A172 (cell line): ENCODE measurements around the gene ARL6IP1. TPM values are rescaled to one million over a fixed set of nuclear protein-coding genes. Genes with fewer than 3 reads are reported as not detected.
A peak's percentile ranks its signal among the peaks of the same experiment; 100 is the strongest.

ENCODE experiments used
- DNase-seq: peaks from one replicate; pipeline ENCODE4 v3.0.0-alpha.2; 2015; ENCODE audit warnings: low spot score
- total RNA-seq: library from RNA; depleted of rRNA; stranded (reverse); fragments of >200 nt; shearing (Covaris generic); gene quantifications from 2 replicates; pipeline ENCODE4 v1.2.3, GENCODE V29; 2014; rRNA removed

Gene ARL6IP1
- 576 and 687 TPM in 2 replicates for total RNA-seq

DNA sequence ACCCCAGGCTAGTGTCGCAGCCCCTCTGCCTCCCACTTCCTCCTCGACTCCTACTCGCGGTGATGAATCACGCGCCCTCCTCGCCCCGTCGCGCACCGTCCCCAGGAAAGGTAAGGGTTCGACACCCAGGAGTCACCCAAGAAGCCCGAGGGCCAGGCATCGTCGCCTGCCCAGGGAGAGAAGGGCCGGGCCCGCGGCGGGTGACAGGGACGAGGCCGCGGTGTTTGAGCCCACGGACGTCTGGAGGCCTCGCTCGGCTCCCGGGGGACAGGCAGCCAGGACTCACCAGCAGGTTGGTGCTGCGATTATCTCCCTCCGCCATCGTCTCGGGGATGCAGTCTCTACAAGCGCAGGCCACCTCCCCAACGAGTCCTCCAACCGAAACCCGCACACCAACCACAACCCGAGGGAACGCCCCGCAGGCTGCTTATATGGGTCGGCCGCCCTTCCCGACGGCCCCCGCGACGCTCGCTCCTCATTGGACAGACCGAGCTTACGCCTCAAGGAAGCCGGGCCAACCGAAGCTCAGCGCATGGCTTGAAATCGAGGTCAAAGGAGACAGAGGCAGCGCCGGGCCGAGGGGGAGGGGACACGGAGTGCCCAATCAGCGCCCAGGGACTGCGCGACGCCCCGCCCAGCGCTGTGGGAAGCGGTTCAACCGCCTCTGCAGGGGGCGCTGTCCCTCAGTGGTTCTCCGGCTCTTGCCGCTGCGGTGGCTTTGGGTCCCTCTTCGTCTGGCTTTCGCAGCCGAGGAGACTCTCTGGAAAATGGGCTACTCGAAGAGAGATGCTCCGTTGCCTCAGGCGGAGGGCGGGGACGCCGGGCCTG, at the start of gene ARL6IP1:
TSS of gene ARL6IP1 (minus strand) at position 405 of the 828 bp plus-strand sequence. CDS start at position 322, 83 bp downstream.
- DNase-seq: peak; percentile 99

DNA sequence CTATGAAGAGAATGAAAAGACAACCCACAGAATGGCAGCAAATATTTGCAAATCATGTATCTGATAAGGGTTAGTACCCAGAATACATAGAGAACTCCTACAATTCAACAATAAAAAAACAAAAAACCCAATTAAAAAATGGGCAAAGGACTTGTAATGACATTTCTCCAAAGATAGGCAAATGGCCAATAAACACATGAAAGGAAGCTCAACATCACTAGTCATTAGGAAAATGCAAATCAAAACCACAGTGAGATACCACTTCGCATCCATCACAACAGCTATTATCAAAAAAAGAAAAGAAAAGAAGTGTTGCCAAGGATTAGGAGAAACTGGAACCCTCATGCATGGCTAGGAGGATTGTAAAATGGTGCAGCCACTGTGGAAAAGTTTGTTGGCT, 45.1 kb upstream of the ARL6IP1 start:
- no peak for DNase-seq

DNA sequence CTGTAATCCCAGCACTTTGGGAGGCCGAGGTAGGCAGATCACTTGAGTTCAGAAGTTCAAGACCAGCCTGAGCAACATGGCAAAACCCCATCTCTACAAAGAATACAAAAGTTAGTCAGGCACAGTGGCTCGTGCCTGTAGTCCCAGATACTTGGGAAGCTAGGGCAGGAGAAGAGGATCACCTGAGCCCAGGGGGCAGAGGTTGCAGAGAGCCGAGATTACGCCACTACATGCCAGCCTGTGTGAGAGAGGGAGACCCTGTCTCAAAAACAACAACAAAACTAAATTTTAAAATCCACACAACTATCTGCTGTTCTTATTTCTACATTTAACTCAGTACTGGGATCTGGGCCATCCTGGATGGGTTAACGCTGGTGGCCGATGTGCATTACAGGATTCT, 41.2 kb upstream of the ARL6IP1 start:
- DNase-seq: no peak

DNA sequence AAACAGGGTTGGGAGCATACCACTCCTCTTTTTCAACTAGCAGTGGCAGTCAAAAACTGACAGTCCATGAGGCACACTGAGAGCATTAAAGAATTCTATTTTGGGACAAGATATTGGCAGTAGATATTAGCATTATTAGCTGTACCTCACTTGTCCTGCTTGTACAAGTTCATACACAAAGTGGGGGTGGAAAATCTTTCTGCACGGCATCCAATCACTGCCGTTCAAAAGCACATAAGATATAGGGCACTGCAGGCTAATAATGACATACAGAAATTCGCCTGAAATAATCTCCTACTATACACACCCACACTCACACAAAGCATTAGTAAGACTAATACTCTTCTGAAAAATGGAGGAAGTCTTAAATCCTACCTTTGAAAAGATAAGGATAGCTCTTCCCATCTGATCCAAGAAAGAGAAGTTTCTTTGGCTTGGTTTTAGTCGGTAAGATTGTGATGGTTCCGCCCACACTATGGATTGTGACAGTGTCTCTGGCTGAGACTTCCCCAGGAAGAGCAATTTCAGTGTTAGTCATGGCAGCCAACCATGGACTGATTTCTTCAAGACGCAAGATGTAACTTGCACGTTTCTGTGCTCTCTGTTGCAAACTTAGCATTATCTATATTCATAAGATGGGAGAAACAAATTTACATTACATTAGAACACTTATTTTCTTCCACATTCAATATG, 40.6 kb upstream of the ARL6IP1 start:
- DNase-seq: no peak

DNA sequence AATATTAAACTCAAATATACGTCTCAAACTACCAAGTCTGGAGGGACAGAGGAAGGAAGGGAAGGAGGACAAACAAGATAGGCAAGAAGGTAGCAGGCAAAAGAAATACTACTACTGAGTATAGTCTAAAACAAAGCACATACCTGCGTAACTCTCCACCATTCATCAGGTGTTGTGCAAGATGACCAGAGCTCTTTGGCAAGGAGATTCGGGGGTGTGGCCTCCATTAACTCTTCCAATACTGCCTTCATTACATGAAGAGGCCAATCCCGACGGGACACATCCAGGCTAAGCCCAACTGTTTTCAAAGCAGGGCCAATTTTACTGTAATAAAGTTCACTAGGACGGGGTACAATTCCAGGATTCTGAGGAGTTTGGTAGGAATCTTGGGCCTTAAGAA, 38.2 kb upstream of the ARL6IP1 start:
- no peak for DNase-seq

DNA sequence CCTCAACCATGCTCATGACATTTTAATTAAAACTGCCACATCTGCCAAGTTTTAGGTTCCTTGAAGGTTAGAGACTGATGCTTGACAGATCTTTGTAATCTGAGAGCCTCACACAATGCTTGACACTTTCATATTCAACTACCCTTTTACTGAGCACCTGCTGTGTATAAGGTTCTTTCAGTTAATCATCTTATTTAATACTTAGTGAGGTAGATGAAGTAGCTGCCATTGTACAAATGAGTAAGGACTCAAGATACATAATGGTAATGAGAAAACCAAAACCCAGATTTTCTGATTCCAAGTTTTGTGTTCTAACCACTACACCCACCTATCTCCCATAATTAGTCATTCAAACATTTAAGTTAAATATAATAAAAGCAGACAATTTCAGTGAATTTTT, 35.4 kb upstream of the ARL6IP1 start:
- DNase-seq: no peak

DNA sequence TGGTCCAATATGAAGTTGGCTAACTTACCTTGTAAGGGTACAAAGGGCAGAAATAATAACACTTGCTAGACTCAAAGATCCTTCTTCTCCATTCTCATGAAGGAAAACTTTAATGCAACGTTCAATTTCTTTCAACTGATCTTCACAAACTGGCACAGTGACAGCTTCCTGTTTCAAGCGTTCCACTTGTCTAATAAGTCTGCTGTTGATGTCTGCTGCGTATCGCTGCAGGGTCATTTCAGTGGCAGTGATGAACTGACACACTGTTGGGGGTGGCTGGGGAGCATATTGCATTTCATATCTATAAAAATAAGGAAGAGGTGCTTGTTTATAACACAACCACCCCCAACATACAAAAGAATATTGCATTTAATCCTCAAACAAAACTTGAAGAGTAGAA, 33.5 kb upstream of the ARL6IP1 start:
- DNase-seq: no peak

DNA sequence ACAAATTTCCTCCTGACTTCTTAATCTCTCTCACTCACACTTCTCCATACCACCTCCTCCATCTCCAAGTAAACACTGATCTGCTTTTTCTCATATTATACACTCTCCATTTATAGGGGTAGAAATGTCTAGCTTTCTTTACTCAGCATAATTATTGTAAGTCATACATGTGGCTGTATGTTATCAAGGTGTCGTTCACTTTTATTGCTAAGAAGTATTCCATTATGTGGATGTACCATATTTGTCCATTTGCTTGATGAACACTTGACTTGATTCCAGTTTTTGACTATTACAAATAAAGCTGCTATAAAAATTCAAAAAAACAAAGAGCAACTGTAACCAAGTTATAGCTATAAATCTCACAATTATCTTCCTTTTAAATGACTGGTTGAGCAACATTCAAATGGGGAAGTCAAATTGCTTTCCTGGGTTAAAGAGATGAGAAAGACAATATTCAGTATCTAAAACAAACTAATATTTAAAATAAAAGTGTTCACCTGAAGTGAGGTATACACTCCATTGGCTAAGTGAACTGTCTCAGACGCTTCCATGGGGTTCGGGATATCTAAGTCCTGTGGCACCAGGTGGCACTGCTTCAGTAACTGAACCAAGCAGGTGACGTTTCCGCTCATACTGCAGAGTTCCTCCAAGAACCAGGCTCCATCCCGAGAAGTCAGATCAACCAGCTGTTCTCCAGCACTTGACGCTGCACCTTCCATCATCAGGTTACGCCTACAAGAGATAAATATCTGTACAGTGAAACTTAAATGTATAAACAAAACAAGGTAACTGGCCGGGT, 32.6 kb upstream of the ARL6IP1 start:
- no peak for DNase-seq

DNA sequence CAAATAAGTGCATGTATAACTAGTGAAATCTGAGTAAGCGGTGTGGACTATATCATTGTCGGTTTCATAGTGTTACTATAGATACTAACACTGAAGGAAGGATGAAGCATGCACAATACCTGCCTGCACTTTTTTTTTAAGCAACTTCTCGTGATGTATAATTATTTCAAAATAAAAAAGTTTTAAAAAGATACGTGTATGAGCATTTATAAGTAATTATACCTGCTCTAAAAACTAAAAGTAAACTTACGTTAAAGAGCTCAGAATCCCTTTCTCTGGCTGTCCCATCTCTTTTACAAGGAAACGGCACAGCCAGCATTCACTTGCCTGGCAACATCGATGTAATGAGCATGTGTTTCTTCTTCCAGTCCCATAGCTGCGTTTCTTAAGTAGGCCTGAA, 31.3 kb upstream of the ARL6IP1 start:
- DNase-seq: no peak

DNA sequence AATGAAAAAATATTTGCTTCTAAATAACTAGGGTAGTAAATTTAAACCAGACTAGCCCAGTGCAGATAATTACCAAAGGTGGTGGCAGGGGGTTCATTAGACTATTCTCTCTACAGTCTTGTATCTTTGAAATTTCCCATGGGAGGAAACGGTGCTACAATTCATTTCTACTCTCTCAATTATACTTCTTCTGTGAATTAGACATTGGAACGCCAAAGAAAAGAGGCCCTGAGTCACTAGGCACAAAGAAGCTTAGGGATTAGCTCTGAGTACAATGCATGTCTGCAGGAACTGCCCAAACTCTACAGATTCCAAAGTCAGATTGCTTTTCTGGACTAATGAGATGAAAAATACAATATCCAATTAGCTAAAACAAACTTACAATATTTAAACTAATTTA, 30.7 kb upstream of the ARL6IP1 start:
- DNase-seq: no peak

DNA sequence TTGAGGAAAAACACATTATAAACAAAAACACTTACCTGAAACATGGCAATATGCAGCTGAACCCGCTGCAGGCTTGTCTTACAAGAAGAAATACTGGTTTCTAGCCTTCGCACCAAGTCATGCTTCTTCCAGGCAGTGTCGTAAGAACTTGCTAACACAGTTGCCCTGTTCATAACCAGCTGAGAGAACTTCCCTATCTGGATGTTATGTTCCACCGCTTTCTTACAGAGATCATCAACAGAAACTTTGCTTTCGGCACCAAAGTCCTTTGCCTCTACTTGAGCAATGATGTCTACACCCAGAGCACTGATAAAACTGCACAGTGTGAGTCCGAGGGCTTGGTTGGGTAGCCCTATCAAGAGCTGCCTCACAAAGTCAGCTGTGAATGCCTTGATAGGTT, 27.9 kb upstream of the ARL6IP1 start:
- no peak for DNase-seq

DNA sequence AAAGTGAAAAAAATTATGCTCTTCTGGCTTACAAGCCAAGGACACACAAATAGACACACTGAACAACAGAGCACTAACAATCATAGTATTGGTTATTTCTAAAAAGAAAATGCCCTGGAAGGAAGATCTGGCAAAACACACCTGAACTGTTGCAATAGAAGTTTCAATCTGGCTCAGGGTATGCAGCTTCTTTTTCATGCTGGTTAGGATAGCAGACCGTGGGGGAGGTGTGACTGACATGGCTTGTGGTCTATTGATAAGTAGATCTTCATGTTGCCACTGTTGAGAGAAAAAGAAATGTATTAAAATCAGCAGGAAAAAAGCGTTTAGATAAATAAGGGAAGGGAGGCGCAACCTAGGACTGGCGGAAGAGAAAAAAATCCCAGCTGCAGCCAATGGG, 26.5 kb upstream of the ARL6IP1 start:
- DNase-seq: no peak

DNA sequence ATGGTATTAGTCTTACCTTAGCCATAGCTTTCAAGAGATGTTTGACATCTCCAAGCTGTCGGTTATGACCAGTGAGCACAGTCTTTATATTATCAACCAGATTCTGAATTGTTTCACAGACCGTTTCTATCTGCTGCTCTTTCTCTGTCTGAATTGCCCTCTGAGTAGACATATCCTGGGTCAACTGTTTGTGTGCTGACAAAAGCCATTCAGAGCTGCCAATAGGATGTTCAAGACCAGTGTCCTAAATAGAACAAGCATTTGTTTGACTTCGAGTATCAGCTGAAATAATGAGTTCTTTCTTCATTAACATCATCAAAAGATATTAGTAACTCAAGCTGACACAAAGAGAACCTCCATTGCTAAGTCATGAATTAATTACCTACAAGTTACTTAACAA, 14.9 kb upstream of the ARL6IP1 start:
- no peak for DNase-seq

DNA sequence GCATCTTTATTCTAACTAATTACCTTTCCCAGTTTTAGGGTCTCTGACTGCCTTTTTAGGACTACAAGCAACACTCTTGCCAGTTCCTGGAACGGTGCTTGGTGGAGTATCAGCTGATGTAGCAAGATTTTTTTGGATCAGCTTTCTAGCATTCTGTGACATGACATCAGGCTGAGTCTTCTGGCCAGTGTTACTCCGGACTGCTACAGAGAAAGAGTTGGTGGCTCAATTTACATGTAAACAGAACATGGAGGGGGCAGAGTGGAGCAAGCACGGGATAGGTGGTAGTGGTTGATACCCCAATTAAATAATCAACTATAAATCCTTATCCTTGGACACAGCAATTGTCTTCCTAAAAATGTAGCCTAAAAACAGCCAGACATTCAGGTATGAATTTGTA, 10.6 kb upstream of the ARL6IP1 start:
- DNase-seq: no peak

DNA sequence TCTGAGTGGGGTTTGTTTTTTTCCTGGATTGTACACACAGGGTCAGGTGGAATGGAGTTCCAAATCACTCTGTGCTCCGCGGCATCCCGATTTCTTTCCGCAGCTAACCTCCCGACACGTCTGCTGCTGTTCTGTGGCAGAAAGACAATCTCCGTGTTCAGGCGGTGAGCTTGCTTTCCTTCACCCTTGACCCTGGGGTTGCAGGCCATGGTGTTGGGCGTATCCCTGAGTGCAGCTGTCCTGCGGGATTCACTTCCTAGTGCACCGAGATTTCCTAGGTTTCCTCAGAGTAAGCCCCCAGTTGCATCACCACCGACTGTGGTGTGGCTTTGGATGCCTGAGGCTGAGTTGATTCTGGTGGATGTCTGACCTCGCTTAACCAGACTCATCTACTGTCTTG, 7.8 kb upstream of the ARL6IP1 start:
- DNase-seq: no peak

DNA sequence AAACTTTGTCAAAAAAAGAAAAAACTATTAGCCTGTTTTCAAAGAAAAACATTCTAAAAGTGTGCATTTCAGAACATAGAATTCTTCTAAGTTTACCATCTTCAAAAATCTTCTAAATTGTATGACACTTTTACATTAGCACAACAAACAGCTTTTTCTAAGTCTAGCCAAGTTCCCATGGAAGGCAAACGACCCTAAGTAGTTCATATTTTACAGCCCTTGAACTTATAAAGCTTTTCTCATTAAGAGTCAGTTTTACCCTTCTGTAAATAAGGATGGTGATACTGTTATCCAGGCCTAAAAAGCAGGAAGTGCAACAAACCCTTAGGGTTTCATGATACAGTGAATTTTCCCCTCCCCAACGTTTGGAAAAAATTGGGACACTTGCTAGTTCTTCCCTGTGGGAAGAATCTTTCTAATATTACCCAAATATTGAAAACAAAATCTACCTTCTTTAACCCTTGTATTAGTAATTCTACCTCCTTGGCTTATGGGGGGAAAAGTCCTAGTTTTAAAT, 4.0 kb upstream of the ARL6IP1 start:
- DNase-seq: no peak

DNA sequence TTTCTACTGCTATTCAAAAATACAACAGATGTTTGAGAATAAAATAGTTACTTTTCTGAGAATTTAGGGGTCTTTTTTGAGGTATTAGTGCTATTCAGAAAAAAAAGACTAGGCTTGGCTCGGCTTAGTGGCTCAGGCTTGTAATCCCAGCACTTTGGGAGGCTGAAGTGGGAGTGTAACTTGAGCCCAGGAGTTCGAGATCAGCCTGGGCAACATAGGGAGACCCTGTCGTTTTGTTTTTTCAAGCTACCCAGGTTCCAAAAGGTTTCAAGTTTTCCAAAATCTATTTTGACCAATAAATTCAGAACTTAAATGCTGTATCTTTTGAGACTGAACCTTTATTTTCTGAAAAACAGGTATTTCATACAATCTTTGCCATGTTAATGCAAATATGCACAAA, 3.2 kb upstream of the ARL6IP1 start:
- DNase-seq: peak; percentile 19

DNA sequence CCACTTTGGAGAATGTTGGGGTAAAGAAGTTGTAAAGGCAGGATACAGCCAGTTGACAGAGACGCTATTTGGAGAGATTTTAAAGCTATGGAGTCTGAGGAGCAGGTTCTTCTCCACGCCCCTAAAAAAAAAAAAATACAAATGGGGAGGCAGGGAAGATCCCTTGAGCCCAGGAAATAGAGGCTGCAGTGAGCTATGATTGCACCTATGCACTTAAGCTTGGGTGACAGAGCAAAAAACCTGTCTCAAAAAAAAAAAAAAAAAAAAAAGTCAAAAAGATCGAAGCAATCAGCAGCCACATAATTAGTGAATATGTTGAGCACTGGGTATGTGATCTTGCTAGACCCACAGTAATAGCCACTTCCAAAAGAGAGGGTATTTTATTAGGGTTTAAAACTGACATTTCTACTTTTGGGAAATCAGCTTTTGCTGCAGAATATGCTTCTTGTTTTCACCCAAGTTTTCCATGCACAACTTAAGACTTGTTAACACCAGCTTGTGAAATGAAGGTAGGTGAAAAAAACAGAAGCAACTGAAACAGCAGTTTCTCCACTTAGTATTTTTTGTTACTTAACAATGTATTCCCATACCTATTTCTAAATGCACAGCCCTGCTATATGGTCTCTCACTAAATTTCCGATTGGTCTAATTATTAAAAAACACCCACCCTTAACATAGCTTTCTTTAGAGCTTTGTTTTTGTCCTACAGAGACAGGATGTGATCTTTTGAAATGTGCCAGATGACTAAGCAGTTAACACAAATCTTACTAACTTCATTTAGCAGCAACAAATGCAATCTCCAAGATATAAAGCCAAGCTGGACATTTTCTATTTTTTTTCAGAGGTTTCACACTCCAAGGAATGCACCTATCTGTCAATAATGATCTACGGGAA, 2.5 kb upstream of the ARL6IP1 start:
- DNase-seq: peak; percentile 62

DNA sequence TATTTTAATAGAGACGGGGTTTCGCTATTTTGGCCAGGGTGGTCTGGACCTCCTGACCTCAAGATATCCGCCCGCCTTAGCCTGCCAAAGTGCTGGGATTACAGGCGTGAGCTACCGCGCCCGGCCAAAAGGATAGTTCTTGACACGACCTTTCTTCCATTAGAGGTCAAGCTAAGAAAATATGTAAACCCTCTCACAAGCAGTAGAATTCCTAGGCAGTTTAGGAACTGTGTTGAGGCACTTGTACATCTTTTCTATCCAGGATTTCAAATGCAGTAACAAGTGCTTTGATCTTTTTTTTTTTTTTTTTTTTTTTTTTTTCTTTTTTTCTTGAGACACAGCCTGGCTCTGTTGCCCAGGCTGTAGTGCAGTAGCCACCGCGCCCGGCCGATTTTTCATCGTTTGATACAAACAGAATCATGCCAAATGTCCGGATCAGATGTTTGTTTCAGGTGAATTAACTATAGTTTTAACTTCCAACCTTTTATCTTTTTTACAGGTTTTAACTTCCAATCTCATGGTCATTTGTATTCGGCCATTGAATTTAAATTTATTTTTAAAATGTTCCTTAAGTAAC, 1.5 kb upstream of the ARL6IP1 start:
- no peak for DNase-seq

DNA sequence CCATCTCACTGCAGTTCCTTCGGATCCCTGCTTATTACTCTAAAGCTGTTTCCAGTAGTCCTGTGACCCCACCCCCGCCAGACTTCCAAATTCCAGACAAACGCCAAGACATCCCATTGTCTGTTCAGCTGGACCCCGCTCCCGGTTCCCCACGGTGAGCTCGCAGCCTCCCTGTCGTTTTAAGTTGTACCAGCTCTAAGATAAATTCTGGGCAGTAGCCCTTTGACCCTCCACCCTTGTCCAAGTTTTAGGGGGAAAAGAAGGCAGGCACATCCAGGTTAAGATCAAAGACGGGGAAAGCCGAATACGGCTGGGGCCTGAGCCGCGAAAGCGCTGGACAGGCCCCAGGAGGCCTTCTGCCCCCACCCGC, 589 bp downstream of the ARL6IP1 start:
- DNase-seq: peak; percentile 32

DNA sequence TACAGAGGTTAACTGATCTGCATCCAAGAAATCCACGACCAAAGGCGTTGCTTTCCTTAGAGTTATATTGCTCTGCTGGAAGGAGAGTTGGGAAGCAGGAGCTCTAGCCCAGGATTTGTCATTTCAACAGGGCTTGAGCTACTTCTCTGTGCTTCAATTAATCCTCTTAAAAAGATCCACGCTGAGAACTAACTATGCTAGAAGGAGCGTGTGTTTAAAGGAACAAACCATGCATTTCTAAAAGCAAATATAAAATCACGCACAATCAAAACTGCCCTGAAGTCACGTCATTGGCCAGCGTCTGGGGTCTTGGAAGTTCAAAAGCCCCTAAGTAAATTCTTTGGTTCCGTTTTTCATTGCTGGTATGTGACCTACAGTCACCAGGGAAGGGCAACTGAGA, 1.1 kb downstream of the ARL6IP1 start:
- no peak for DNase-seq
